Epithelial cell of esophagus (primary cell): Measurements from ENCODE around the gene SHOX.

Experiments used
- DNase-seq: peaks from one replicate; pipeline ENCODE4 v3.0.0; 2010; ENCODE audit warnings: low read depth
- H3K4me3 ChIP-seq: 2 replicates; pipeline ENCODE4 v1.5.1; 2011; ENCODE audit warnings: mild to moderate bottlenecking, low read length, control low read depth
- TF ChIP-seq, protein P1 (sequence below): IDR thresholded peaks from 2 replicates; pipeline ENCODE4 v1.5.1; 2011; ENCODE audit warnings: low read depth, mild to moderate bottlenecking, low read length, control low read depth, inconsistent platforms; ENCODE audit not compliant: insufficient read depth; ENCODE audit errors: missing control alignments

The SHOX gene

DNA sequence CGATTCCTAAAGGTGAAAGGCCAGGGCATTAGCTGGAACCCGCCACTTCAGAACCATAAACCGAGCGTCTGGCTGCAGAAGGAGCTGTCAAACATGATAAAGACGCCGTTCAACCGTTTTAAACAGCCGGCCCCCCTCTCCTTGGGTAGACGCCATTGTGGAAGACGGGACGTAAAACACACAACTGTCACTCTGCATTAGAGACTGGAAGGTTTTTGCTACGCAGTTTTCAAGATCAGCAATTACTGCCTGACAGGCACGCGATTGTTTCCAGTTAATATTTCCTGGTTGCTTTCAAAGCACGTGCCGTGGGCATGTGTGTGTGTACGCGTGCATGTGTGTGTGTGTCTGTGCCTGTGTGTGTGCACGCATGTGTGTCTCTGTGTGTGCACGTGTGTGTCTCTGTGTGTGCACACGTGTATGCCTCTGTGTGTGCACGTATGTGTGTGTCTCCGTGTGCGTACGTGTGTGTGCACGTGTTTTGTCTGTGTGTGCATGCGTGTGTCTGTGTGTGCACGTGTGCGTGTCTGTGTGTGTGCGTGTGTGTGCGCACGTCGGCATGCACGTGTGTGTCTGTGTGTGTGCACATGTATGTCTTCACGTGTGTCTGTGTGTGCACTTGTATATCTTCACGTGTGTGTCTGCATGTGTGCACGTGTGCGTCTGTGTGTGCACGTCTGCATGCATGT is 48.8 kb downstream of the SHOX start:
- DNase-seq: no peak
- TF ChIP-seq, protein P1, sequence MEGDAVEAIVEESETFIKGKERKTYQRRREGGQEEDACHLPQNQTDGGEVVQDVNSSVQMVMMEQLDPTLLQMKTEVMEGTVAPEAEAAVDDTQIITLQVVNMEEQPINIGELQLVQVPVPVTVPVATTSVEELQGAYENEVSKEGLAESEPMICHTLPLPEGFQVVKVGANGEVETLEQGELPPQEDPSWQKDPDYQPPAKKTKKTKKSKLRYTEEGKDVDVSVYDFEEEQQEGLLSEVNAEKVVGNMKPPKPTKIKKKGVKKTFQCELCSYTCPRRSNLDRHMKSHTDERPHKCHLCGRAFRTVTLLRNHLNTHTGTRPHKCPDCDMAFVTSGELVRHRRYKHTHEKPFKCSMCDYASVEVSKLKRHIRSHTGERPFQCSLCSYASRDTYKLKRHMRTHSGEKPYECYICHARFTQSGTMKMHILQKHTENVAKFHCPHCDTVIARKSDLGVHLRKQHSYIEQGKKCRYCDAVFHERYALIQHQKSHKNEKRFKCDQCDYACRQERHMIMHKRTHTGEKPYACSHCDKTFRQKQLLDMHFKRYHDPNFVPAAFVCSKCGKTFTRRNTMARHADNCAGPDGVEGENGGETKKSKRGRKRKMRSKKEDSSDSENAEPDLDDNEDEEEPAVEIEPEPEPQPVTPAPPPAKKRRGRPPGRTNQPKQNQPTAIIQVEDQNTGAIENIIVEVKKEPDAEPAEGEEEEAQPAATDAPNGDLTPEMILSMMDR: no peak
- no peak overlapping the region for H3K4me3 ChIP-seq

DNA sequence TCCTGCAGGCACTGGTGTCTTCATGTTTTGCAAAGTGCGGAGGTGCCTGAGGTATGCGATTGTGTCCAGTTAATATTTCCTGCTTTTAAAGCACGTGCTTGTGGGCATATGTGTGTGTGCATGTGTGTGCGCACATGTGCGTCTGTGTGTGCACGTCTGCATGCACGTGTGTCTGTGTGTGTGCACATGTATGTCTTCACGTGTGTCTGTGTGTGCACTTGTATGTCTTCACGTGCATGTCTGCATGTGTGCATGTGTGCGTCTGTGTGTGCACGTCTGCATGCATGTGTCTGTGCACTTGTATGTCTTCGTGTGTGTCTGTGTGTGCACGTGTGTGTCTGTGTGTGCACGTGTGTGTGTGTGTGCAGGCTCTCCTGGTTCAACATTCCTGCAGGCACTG is 49.5 kb downstream of the SHOX start:
- no peak overlapping the region for H3K4me3 ChIP-seq
- DNase-seq: no peak
- TF ChIP-seq, protein P1: no peak

DNA sequence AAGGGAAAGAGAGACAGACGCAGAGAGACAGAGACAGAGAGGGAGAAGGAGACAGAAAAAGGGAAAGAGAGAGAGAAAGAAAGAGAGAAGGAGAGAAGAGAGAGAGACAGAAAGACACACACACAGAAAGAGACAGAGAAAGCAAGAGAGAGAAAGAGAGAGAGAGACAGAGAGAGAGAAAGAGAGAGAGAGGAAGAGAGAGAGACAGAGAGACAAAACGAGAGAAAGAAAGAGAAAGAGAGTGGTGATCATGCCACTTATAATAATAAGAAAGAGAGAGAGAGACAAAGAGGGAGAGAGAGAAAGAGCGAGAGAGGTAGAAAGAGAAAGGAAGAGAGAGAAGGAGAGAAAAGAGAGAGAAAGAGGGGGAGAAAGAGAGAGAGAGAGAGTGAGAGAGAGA is 51.4 kb downstream of the SHOX start:
- DNase-seq: no peak
- TF ChIP-seq, protein P1: no peak
- no peak overlapping the region for H3K4me3 ChIP-seq

DNA sequence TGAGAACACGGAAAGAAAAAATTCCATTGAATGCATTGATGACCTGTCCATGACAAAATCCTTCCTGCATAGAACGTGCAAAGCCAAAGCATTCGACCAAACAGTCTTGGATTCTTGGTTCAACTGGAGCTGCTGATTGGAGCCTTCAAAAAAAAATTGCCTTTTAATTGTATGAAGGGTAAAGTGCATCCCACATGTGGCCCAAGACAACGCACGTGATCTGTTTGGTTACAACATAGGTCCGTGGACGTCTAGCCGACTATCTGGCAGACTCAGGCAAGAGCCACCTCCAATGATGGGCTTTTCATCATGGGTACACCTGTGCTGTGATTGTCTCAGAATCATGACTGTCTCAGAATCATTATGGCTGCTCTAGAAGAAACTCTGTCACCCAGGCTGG is 52.3 kb downstream of the SHOX start:
- DNase-seq: no peak
- TF ChIP-seq, protein P1: no peak
- no peak overlapping the region for H3K4me3 ChIP-seq

DNA sequence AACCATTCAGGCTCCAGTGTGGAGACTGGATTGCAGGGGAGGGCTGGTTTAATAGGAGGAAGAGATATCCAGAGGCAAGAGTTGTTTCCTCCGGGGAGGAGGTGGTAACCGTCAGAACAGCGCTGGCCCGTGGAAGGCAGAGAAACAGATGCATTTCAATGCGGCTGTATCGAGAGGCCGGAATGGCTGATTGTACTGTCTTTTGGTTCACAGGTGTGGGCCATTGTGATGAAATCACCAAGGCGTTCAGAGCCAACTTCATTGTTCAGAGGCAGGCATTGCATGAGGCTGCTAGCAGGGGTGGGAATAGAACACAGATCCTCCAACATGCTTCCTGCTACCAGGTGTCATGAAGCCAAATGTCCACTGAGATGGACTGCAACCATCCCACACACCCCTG is 53.0 kb downstream of the SHOX start:
- TF ChIP-seq, protein P1: no peak
- no peak overlapping the region for H3K4me3 ChIP-seq
- DNase-seq: no peak

DNA sequence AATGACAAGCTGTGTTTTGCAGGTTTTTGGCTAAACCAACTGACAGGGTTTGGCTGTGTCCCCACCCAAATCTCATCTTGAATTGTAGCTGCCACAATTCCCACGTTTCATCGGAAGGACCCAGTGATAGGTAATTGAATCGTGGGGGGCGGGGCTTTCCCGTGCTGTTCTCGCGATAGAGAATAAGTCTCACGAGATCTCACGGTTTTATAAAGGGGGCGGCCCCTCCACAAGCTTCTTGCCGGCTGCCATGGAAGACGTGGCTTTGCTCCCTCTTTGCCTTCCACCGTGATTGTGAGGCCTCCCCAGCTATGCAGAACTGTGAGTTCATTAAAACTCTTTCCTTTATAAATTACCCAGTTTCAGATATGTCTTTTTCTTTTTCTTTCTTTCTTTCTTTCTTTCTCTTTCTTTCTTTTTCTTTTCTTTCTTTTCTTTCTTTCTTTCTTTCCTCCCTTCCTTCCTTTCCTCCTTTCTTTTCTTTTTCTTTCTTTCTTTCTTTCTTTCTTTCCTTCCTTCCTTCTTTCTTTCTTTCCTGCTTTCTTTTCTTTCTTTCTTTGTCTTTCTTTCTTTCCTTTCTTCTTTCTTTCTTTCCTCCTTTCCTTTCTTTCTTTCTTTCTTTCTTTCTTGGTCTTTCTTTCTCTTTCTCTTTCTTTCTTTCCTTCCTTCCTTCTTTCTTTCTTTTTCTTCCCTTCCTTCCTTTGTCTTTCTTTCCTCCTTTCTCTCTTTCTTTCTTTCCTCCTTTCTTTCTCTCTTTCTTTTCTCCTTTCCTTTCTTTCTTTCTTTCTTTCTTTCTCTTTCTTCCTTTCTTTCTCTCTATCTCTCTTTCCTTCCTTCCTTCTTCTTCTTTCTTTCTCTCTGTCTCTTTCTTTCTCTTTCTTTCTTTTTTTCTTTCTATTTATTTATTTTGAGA is 54.8 kb downstream of the SHOX start:
- H3K4me3 ChIP-seq: no peak overlapping the region
- TF ChIP-seq, protein P1: no peak
- no peak for DNase-seq

DNA sequence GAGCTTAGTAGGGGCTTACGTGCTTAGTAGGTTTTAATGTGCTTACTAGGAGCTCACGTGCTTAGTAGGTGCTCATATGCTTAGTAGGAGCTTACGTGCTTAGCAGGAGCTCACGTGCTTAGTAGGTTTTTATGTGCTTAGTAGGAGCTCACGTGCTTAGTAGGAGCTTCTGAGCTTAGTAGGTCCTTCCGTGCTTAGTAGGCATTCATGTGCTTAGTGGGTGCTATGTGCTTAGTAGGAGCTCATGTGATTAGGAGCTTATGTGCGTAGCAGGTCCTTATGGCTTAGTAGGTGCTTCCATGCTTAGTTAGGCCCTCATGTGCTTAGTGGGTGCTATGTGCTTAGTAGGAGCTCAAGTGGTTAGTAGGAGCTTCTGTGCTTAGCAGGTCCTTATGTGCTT is 59.4 kb downstream of the SHOX start:
- H3K4me3 ChIP-seq: no peak overlapping the region
- no peak for DNase-seq
- TF ChIP-seq, protein P1: no peak
